ENCODE data around the gene FOSL2.

FOSL2 gene

DNA sequence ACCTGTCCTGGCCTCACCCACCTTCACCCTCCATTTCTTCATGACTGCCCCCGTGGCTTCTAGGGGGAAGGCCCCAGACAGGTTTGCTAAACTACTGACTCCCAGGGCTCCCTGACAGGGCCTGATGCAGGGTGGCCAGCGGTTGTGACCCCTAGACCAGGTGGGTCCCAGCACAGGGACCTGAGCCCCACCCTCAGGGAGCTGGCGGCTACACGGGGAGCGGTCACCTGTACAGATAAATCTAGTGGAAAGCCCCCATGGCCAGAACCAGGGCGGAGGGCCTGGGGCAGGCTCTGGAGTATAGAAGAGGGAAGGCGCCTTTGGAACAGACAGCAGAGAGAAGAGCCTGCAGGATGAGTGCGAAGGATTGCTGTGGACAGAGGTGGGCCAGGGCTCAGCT is 60.7 kb downstream of the FOSL2 start:
- no peak for DNase-seq

GRCh38 chr2:28454016-28454930 is 61.6 kb downstream of the FOSL2 start:
- DNase-seq = no peak

DNA sequence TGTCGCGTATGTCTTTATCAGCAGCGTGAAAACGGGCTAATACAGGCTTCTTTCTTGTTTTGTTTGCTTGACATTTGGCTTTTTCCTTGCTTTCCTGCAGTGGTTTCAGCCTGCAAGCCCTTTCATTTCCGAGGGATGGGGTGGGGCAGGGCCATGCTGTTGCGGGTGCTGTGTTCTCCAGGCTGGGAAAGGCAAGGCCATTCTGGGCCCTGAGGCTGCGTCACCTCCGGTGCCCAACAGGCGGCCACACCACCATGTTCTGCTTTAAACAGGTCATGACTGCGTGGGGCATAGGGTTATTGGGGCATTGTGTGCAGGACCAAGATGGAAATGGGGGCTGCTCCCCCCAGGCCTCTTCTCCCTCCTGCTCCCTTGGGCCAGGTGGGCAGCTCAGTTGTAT is 64.6 kb downstream of the FOSL2 start:
- no peak for DNase-seq

GRCh38 chr2:28461056-28461455 is 68.4 kb downstream of the FOSL2 start:
- DNase-seq = no peak

DNA sequence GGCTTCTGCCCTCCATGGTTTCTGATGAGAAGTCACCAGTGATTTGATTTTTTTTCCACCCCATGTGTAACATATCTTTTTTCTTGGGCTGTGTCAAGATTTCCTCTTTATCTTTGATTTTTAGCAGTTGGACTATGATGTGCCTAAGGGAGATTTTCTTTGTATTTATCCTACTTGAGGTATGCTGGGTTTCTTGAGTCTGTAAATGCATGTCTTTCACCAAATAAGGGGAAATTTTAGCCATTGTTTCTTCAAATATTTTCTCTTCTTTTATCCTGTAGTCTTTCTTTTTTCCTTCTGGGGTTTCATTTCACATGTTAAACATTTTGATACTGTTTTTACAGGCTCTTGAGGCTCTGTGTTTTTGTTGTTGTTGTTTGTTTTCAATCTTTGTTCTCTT is 69.5 kb downstream of the FOSL2 start:
- no peak for DNase-seq

GRCh38 chr2:28463211-28463816 is 70.7 kb downstream of the FOSL2 start:
- no peak for DNase-seq

DNA sequence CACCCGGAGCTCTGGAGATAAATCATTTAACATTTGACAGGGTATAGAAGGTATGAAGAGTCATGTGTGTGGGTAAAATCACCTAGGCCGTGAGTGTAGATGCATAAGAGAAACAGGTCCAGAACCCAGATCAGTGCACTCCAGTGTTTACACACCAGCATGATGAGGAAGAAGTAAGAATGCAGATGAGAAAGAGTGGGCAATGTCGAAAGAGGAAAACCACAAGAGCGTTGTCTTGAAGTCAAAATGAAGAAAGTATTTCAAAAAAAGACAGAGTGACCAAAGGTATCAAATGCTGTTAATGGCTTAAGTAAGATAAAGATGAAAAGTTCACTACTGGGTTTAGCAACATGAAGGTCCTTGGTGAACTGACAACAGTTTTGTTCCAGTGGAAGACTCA is 71.2 kb downstream of the FOSL2 start:
- DNase-seq = peak; percentile 77

- peak; percentile 46 for DNase-seq
These were observed 72.7 kb downstream of the FOSL2 start for GRCh38 chr2:28465148-28465885.

Data from hematopoietic multipotent progenitor cell treated with erythropoietin and hydrocortisone succinate and interleukin-3 and kit ligand, for 4 days (in vitro differentiated cells).